Measurements from ENCODE around the gene COX6B2.

COX6B2 gene

DNA sequence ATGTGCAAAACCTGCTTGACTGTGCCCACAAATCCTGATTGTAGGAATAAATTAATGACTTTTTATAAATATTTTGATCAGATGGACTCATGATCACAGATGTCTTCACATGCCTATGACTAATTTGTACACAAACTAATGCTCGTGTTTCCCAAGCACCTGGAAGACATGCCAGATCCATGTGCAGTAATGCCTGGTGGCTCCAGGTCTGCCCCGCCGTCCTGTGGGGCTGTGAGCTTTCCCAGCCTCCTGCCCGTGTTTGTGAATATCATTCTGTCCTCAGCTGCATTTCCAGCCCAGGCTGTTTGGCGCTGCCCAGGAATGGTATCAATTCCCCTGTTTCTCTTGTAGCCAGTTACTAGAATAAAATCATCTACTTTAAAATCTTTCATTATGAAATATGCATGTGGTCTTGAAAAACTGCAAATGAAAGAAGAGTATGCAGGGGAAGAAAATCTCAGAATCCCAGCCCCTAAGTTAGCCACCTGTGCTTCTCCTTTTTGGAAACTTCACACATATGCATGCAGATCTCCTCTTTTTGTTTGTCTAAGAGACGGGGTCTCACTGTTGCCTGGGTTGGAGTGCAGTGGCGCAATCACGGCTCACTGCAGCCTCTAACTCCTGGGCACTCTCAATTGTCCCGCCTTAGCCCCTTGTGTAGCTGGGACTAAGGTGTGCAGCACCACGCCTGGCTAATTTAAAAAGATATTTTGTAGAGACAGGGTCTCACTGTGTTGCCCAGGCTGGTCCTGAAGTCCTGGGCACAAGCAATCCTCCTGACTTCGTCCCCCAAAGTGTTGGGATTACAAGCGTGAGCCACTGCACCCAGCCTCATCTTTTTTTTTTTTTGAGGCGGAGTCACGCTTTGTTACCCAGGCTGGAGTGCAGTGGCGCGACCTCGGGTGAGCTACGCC lies 37.4 kb upstream of the COX6B2 start:
- TF ChIP-seq, protein P1, sequence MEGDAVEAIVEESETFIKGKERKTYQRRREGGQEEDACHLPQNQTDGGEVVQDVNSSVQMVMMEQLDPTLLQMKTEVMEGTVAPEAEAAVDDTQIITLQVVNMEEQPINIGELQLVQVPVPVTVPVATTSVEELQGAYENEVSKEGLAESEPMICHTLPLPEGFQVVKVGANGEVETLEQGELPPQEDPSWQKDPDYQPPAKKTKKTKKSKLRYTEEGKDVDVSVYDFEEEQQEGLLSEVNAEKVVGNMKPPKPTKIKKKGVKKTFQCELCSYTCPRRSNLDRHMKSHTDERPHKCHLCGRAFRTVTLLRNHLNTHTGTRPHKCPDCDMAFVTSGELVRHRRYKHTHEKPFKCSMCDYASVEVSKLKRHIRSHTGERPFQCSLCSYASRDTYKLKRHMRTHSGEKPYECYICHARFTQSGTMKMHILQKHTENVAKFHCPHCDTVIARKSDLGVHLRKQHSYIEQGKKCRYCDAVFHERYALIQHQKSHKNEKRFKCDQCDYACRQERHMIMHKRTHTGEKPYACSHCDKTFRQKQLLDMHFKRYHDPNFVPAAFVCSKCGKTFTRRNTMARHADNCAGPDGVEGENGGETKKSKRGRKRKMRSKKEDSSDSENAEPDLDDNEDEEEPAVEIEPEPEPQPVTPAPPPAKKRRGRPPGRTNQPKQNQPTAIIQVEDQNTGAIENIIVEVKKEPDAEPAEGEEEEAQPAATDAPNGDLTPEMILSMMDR (IDR thresholded peaks at IDR 0.05; ENCODE audit: low read depth, low read length), result no peak
- no peak for DNase-seq (ENCODE audit: extremely low read depth, low read depth)

DNA sequence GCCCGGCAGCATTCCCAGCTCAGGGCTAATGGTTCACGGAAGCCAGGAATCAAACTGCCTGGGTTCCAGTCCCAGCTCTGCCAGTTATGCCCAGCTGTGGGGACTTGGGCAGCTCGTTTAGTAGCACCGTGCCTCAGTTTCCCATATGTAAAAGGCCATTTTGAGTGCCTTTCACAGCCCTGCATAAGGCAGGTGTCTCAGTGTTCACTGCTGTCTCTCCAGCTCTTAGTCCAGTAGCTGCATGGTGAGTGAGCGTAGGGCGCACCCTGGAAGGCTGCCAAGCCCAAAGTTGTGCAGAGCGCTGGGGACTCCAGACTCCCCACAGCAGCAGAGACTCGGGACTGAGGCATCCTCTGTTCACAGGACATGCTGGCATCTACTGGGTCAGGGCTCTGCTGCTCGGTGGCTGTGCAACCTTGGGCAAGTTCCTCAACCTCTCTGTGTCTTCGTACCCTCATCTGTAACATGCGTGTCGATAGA lies 36.7 kb upstream of the COX6B2 start:
- TF ChIP-seq, protein P1 (IDR thresholded peaks at IDR 0.05; ENCODE audit: low read depth, low read length), result no peak
- DNase-seq (ENCODE audit: extremely low read depth, low read depth), result no peak

DNA sequence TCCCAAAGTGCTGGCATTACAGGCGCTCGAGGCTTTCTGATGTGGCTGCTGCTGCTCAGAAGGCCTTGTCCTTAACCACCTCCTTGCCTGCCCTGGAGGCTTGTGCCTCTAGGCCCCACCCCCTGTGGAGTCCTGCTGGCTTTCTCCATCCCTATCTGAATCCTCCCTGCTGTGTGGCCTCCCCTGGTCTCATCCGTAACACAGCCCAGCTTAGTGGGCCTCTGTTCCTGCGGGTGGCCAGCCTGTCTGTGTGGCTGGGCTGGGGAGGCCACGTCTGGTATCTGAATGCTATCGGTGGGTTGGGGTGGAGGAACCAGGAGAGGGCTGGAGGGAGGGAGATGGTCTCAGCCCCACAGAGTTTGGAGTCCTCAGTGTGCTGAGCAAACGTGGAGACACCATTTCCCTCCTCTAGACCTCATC lies 36.0 kb upstream of the COX6B2 start:
- no peak for DNase-seq (ENCODE audit: extremely low read depth, low read depth)
- TF ChIP-seq, protein P1 (IDR thresholded peaks at IDR 0.05; ENCODE audit: low read depth, low read length), result no peak

DNA sequence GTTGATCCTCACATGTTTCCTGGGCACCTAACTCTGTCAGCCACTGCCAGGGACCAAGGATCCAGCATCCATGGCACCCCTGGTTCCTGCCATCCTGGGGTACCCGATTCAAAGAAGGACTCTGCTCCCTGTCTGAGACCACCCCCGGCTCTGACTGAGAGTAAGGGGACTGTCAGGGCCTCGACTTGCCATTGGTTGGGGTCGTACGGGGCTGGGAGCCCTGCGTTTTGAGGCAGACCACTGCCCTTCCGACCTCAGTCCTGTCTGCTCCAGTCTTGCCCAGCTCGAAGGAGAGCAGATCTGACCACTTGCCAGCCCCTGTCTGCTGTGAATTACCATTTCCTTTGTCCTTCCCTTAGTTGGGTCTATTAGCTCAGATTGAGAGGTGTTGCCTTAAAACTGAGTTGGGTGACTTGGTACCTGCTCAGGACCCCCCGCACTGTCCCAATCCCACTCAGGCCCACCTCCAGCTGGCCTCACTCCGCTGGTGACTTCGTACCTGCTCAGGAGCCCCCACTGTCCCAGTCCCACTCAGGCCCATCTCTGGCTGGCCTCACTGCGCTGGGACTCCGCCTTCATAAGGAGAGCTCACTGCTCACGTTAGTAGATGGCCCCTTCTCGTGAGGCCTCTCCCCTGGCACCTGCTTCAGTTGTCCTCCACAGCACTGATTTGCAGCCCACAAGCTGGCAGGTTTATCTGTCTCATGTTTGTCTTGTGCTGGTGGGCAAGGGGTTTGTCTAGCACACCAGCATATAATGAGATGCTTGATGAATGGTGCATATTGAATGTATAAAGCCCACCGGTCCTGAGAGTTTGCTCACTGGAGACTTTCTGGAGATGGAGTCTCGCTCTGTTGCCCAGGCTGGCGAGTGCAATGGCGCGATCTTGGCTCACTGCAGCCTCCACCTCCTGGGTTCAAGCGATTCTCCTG lies 35.1 kb upstream of the COX6B2 start:
- DNase-seq (ENCODE audit: extremely low read depth, low read depth), result no peak
- TF ChIP-seq, protein P1 (IDR thresholded peaks at IDR 0.05; ENCODE audit: low read depth, low read length), result no peak

DNA sequence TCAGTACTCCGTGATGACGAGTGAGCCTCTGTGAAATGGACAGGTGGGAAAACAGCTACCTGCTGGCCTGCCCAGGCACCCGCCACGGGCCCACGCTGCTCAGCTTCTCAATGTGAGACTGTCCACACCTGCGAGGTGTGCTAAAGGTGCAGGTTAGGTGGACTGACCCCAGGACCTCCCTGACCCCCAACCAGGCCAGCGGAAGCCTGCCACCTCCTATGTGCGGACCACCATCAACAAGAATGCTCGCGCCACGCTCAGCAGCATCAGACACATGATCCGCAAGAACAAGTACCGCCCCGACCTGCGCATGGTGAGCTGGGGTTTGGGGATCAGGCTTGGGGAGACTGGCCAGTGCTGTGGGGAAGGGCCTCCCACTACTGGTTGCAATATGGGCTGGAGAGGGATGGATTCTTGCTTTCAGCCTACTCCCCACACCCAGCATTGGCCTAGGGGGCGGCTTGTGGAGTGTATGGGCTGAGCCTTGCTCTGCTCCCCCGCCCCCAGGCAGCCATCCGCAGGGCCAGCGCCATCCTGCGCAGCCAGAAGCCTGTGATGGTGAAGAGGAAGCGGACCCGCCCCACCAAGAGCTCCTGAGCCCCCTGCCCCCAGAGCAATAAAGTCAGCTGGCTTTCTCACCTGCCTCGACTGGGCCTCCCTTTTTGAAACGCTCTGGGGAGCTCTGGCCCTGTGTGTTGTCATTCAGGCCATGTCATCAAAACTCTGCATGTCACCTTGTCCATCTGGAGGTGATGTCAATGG lies 33.4 kb upstream of the COX6B2 start:
- DNase-seq (ENCODE audit: extremely low read depth, low read depth), result no peak
- TF ChIP-seq, protein P1 (IDR thresholded peaks at IDR 0.05; ENCODE audit: low read depth, low read length), result no peak

DNA sequence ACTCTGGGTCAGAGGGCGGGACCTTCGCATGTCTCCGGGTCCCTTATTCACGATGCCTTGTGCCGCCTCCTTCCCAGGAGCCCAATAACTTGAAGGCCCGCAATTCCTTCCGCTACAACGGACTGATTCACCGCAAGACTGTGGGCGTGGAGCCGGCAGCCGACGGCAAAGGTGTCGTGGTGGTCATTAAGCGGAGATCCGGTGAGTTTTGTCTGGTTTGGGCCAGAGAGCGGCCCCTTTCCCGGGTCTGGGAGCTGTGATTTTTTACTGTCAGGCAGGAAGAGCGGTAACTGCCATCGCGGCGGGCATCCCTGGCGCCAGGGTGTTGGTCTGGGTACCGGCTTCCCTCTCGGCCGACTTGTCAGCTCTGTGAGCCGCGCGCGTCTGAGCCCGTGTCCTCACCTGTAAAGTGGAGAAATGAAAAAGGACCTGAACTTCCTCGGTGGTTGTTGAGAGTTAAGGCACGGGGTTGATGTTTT lies 32.0 kb upstream of the COX6B2 start:
- TF ChIP-seq, protein P1 (IDR thresholded peaks at IDR 0.05; ENCODE audit: low read depth, low read length), result no peak
- no peak for DNase-seq (ENCODE audit: extremely low read depth, low read depth)

Measured in AG09319 (cell line).